A549 (cell line): Measurements from ENCODE around the gene SNUPN. TPM values are rescaled to one million over a fixed set of nuclear protein-coding genes. Genes with fewer than 3 reads are reported as not detected.
A peak's percentile ranks its signal among the peaks of the same experiment; 100 is the strongest.

ENCODE experiments used
- ATAC-seq, 2 experiments: fragments of 200-7000 bp in 1 of 2; fragments of >200 bp in 1 of 2; cut with Nextera tagmentation in 1 of 2; cut with Tn5 transposase in 1 of 2; 3 replicates each; pipeline versions ENCODE4 v1.8.0 to v1.9.1; 2018 to 2020; ENCODE audit warnings: mild to moderate bottlenecking in 1 of 2, moderate library complexity in 1 of 2
- CTCF ChIA-PET: fragments of 300-600 bp; sonication (Branson Sonifier 250); formaldehyde crosslinking; extraction: SDS; loops from one replicate; lab custom pipeline; 2021; ENCODE audit warnings: antibody characterized with exemption, inconsistent platforms; lab: Yijun Ruan, JAX
- POLR2A ChIA-PET: fragments of 350-600 bp; formaldehyde crosslinking; extraction: SDS; loops from one replicate; lab custom pipeline; 2021; ENCODE audit warnings: antibody characterized with exemption, inconsistent platforms; lab: Yijun Ruan, JAX
- DNase-seq, 2 experiments: peaks; one replicate each; pipeline versions ENCODE4 v3.0.0 to v3.0.0-alpha.2; 2011 to 2016; ENCODE audit warnings: low read depth in 1 of 2, low spot score in 1 of 2
- FAIRE-seq: peaks from 2 replicates; lab custom pipeline; 2011; peaks lifted over from hg19 to GRCh38; lab: Jason Lieb, UNC
- H3K27ac ChIP-seq, 2 experiments: fragments of >200 bp; sonication (Bioruptor Twin); formaldehyde crosslinking; 3 replicates each; pipeline ENCODE4 v1.5.1; 2016 to 2017
- H3K4me1 ChIP-seq: fragments of >200 bp; sonication (Bioruptor Twin); formaldehyde crosslinking; 3 replicates; pipeline ENCODE4 v1.6.1; 2016
- H3K4me2 ChIP-seq: fragments of >200 bp; sonication (Bioruptor Twin); formaldehyde crosslinking; 3 replicates; pipeline ENCODE4 v1.6.1; 2016
- H3K4me3 ChIP-seq: fragments of >200 bp; sonication (Bioruptor Twin); formaldehyde crosslinking; 3 replicates; pipeline ENCODE4 v1.5.1; 2016
- H3K9me3 ChIP-seq: fragments of >200 bp; sonication (Bioruptor Twin); formaldehyde crosslinking; 3 replicates; pipeline ENCODE4 v1.6.1; 2016
- CHD4 ChIP-seq: fragments of 200-600 bp; sonication (generic); IDR thresholded peaks from 2 replicates; pipeline ENCODE4 v1.6.1; 2016; ENCODE audit warnings: antibody characterized with exemption, mild to moderate bottlenecking, borderline replicate concordance
- EHF ChIP-seq: fragments of 250-450 bp; sonication (Bioruptor Pico); IDR thresholded peaks from 2 replicates; pipeline ENCODE4 v1.5.0; 2020; ENCODE audit warnings: mild to moderate bottlenecking
- EP300 ChIP-seq, 2 experiments: fragments of >200 bp; sonication (Bioruptor Twin); formaldehyde crosslinking; IDR thresholded peaks; 2 replicates in 1 of 2; 3 replicates in 1 of 2; pipeline ENCODE4 v1.6.1; 2016 to 2017
- FOXS1 ChIP-seq: fragments of 250-450 bp; sonication (Bioruptor Pico); IDR thresholded peaks from 2 replicates; pipeline ENCODE4 v1.5.0; 2020; ENCODE audit warnings: mild to moderate bottlenecking, moderate library complexity
- HEYL ChIP-seq: fragments of 250-450 bp; sonication (Bioruptor Pico); IDR thresholded peaks from 2 replicates; pipeline ENCODE4 v1.8.0; 2021; ENCODE audit warnings: mild to moderate bottlenecking, moderate library complexity
- HOXB5 ChIP-seq: fragments of 250-450 bp; sonication (Bioruptor Pico); IDR thresholded peaks from 2 replicates; pipeline ENCODE4 v1.5.0; 2020; ENCODE audit warnings: mild to moderate bottlenecking, moderate library complexity
- JUN ChIP-seq, 2 experiments: fragments of >200 bp; sonication (Bioruptor Twin); formaldehyde crosslinking; IDR thresholded peaks; 2 replicates in 1 of 2; 3 replicates in 1 of 2; pipeline ENCODE4 v1.6.1; 2016 to 2017
- KDM1A ChIP-seq: fragments of 200-600 bp; sonication (generic); IDR thresholded peaks from 2 replicates; pipeline ENCODE4 v1.6.1; 2016; ENCODE audit warnings: low read depth, mild to moderate bottlenecking
- KDM5A ChIP-seq: fragments of 200-600 bp; sonication (generic); IDR thresholded peaks from 2 replicates; pipeline ENCODE4 v1.6.1; 2016; ENCODE audit warnings: antibody characterized with exemption, mild to moderate bottlenecking
- MAFK ChIP-seq: fragments of 450-650 bp; IDR thresholded peaks from 2 replicates; pipeline ENCODE4 v1.6.1; 2014; ENCODE audit not compliant: partially characterized antibody
- MAZ ChIP-seq: fragments of 150-350 bp; IDR thresholded peaks from 2 replicates; pipeline ENCODE4 v1.6.1; 2014; ENCODE audit warnings: antibody characterized with exemption, low read depth, low read length, borderline replicate concordance
- MYC ChIP-seq: IDR thresholded peaks from 2 replicates; pipeline ENCODE4 v1.6.1; 2012; ENCODE audit warnings: mild to moderate bottlenecking, inconsistent platforms, low read length, improper control_type of control experiment, borderline replicate concordance
- NPAS2 ChIP-seq: fragments of 250-450 bp; sonication (Bioruptor Pico); IDR thresholded peaks from 2 replicates; pipeline ENCODE4 v1.8.0; 2022; ENCODE audit warnings: mild to moderate bottlenecking, moderate library complexity, borderline replicate concordance
- PHF8 ChIP-seq: fragments of 200-600 bp; sonication (generic); IDR thresholded peaks from 2 replicates; pipeline ENCODE4 v1.6.1; 2016; ENCODE audit warnings: low read depth, mild to moderate bottlenecking, antibody characterized with exemption, moderate library complexity, borderline replicate concordance
- RARB ChIP-seq: fragments of 250-450 bp; sonication (Bioruptor Pico); IDR thresholded peaks from 2 replicates; pipeline ENCODE4 v1.8.0; 2021; ENCODE audit warnings: mild to moderate bottlenecking, moderate library complexity
- RFX5 ChIP-seq: fragments of 450-650 bp; IDR thresholded peaks from 2 replicates; pipeline ENCODE4 v1.7.1; 2014; ENCODE audit warnings: antibody characterized with exemption, mild to moderate bottlenecking, moderate library complexity
- SMC3 ChIP-seq: fragments of >200 bp; sonication (Bioruptor Twin); formaldehyde crosslinking; IDR thresholded peaks from 3 replicates; pipeline ENCODE4 v1.6.1; 2018; ENCODE audit warnings: inconsistent platforms
- SREBF2 ChIP-seq: fragments of 450-650 bp; IDR thresholded peaks from 2 replicates; pipeline ENCODE4 v1.6.1; 2014; ENCODE audit warnings: mild to moderate bottlenecking, moderate library complexity
- ZC3H11A ChIP-seq: fragments of 450-650 bp; IDR thresholded peaks from 2 replicates; pipeline ENCODE4 v1.6.1; 2014; ENCODE audit warnings: antibody characterized with exemption, mild to moderate bottlenecking
- ZNF302 ChIP-seq: fragments of 250-450 bp; sonication (Bioruptor Pico); IDR thresholded peaks from 2 replicates; pipeline ENCODE4 v1.9.0; 2021; ENCODE audit warnings: inconsistent platforms, mild to moderate bottlenecking, moderate library complexity
- WGBS: methylation state at CpG from one replicate; pipeline ENCODE4 v1.1.6; 2017; ENCODE audit errors: missing lambda C conversion rate; 5-methylcytosine and 5-hydroxymethylcytosine counted together
- polyA plus RNA-seq, 4 experiments: library from polyadenylated mRNA; depleted of rRNA in 3 of 4; stranded (reverse); fragments of >200 nt; fragmentation: RNase III in 1 of 4; extraction: RNeasy Plus Mini Kit Qiagen cat#74134 plus additional on column Dnase treatment in 1 of 4; gene quantifications; 2 replicates in 3 of 4; 3 replicates in 1 of 4; pipeline ENCODE4 v1.2.3, GENCODE V29; 2011 to 2017
- TF ChIP-seq, protein P1 (sequence below): fragments of >200 bp; sonication (Bioruptor Twin); formaldehyde crosslinking; IDR thresholded peaks from 3 replicates; pipeline ENCODE4 v1.5.1; 2016
- TF ChIP-seq, protein P2 (sequence below): IDR thresholded peaks from 2 replicates; pipeline ENCODE4 v1.6.1; 2012; ENCODE audit warnings: low read depth, borderline replicate concordance
- TF ChIP-seq, protein P3 (sequence below): fragments of 200-600 bp; sonication (generic); IDR thresholded peaks from 2 replicates; pipeline ENCODE4 v1.6.1; 2016; ENCODE audit warnings: antibody characterized with exemption, mild to moderate bottlenecking, moderate library complexity
- TF ChIP-seq, protein P4 (sequence below): fragments of 250-450 bp; sonication (Bioruptor Pico); IDR thresholded peaks from 2 replicates; pipeline ENCODE4 v1.5.0; 2021; ENCODE audit warnings: mild to moderate bottlenecking, moderate library complexity, borderline replicate concordance

The SNUPN gene
- polyA plus RNA-seq, 2 of the 4 experiments (the other 2 are of a cell fraction): 29.2 to 38.5 TPM

DNA sequence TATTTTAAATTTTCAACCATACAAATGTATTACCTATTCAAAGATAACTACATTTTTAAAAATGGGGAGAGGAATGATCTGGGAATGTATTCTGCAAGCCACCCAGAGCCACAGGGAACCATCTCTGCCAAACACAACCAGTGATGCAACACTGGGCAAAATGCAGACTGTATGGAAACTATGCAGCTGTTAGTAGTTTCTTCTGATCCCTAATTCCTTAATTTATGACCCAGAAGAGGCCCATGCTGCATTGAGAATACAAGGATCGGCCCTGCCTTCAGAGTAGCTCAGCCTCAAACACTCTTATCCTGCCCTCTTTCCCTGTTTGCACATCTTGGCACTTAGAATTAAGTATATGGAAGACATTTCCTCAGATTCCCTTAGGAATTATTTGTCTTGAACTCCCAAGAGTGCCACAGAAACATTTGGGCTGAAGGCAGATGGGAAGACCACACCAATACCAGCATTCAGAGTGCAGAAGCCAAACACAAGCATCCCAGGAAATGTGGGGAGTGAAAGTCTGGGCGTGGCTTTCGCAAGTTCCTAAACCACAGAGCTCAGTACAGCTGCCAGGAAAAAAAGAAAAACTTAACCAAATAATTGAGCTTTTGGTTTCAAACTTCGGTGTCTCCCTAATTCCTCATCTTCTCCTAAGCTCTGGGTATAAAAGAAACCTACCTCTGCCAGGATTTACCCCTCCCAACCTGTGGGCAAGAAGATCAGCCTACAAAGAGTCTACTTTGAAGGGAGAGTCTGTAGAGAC, 5.3 kb downstream of the SNUPN start:
- peak overlapping the region in 1 of 2 experiments; percentile 61; a peak in 2 of 6 replicates for H3K27ac ChIP-seq
- no peak overlapping the region for H3K4me3 ChIP-seq
- peak overlapping the region; percentile 1; the same call in 1 of the 3 replicates for H3K4me2 ChIP-seq
- H3K9me3 ChIP-seq: no peaks in the 10 kb centered on the region
- peaks cover 16% of the 10 kb centered on the region; the same call in 2 of the 3 replicates for H3K4me1 ChIP-seq
- FAIRE-seq: no peak
- WGBS: 86% methylated on average over 4 of the region's 4 CpGs
- ATAC-seq: no peak
- CTCF ChIA-PET: interaction anchor here (0.6 to 3.8 kb wide), 11 partner anchors 15 to 254 kb away, joined by 3 to 22 read pairs (median 7); partner anchors contain the start of genes IMP3, MAN2C1, PTPN9 and SNX33
- TF ChIP-seq, protein P1, sequence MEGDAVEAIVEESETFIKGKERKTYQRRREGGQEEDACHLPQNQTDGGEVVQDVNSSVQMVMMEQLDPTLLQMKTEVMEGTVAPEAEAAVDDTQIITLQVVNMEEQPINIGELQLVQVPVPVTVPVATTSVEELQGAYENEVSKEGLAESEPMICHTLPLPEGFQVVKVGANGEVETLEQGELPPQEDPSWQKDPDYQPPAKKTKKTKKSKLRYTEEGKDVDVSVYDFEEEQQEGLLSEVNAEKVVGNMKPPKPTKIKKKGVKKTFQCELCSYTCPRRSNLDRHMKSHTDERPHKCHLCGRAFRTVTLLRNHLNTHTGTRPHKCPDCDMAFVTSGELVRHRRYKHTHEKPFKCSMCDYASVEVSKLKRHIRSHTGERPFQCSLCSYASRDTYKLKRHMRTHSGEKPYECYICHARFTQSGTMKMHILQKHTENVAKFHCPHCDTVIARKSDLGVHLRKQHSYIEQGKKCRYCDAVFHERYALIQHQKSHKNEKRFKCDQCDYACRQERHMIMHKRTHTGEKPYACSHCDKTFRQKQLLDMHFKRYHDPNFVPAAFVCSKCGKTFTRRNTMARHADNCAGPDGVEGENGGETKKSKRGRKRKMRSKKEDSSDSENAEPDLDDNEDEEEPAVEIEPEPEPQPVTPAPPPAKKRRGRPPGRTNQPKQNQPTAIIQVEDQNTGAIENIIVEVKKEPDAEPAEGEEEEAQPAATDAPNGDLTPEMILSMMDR: no peak
- no peak for TF ChIP-seq FOXS1
- TF ChIP-seq JUN (IDR thresholded peaks at IDR 0.05): no peak
- no peak for TF ChIP-seq MYC
- no peak for TF ChIP-seq RFX5
- TF ChIP-seq EP300 (IDR thresholded peaks at IDR 0.05): no peak
- TF ChIP-seq ZC3H11A: no peak
- TF ChIP-seq SREBF2: no peak
- no peak for TF ChIP-seq PHF8
- TF ChIP-seq, all 56 proteins: peak for 0
- POLR2A ChIA-PET: interaction anchor here (0.7 to 1.1 kb wide), 2 partner anchors 20 to 41 kb away, joined by 3 to 4 read pairs; partner anchors contain the start of genes IMP3 and PTPN9
- no peak for DNase-seq

DNA sequence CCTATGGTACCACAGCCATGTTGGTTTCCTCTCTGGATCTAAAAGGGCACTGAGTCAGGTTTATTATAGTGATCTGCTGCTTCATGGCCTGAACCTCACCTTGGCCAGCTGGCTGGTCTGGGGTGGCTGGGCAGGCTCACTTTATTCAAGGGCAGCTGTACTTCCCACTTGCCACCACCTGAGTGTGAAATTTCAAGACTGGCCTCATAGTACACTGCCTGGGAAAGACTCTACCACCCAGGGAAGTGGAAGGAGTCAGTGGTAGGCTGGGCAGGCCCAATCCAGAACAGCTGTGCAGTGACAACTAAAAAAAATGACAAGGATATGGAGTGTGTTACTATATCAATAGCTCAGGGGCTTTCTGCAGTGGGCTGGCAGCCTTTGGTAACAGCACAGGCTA, 8.8 kb downstream of the SNUPN start:
- Histone ChIP-seq H3K4me1 (peaks cover 13% of the 10 kb centered on the region; the same call in 2 of the 3 replicates), H3K9me3 (no peaks in the 10 kb centered on the region), H3K4me3 (no peak overlapping the region), H3K27ac (no peak overlapping the region), H3K4me2 (no peak overlapping the region)
- FAIRE-seq (no peak), ATAC-seq (peak; percentile 49 to 71; a peak in 5 of 6 replicates), DNase-seq (no peak)
- ChIA-PET CTCF (interaction anchor here (0.6 to 1.1 kb wide), 3 partner anchors 24 to 249 kb away, joined by 3 to 4 read pairs (median 3); no protein-coding TSS in a partner anchor), POLR2A (interaction anchor here (1.1 kb wide), 1 partner anchor 9 kb away, joined by 4 read pairs; the partner anchor contains the start of gene SNUPN)
- TF ChIP-seq EHF (no peak), MAZ (no peak), MAFK (no peak), KDM5A (no peak), JUN (IDR thresholded peaks at IDR 0.05) (no peak), HEYL (CRISPR knock-in tag) (no peak), ZNF302 (no peak), SMC3 (no peak), HOXB5 (CRISPR knock-in tag) (no peak), NPAS2 (no peak), KDM1A (no peak), RARB (CRISPR knock-in tag) (no peak), CHD4 (no peak), RFX5 (no peak)
- TF ChIP-seq, protein P2, sequence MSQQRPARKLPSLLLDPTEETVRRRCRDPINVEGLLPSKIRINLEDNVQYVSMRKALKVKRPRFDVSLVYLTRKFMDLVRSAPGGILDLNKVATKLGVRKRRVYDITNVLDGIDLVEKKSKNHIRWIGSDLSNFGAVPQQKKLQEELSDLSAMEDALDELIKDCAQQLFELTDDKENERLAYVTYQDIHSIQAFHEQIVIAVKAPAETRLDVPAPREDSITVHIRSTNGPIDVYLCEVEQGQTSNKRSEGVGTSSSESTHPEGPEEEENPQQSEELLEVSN: no peak
- TF ChIP-seq, protein P3, sequence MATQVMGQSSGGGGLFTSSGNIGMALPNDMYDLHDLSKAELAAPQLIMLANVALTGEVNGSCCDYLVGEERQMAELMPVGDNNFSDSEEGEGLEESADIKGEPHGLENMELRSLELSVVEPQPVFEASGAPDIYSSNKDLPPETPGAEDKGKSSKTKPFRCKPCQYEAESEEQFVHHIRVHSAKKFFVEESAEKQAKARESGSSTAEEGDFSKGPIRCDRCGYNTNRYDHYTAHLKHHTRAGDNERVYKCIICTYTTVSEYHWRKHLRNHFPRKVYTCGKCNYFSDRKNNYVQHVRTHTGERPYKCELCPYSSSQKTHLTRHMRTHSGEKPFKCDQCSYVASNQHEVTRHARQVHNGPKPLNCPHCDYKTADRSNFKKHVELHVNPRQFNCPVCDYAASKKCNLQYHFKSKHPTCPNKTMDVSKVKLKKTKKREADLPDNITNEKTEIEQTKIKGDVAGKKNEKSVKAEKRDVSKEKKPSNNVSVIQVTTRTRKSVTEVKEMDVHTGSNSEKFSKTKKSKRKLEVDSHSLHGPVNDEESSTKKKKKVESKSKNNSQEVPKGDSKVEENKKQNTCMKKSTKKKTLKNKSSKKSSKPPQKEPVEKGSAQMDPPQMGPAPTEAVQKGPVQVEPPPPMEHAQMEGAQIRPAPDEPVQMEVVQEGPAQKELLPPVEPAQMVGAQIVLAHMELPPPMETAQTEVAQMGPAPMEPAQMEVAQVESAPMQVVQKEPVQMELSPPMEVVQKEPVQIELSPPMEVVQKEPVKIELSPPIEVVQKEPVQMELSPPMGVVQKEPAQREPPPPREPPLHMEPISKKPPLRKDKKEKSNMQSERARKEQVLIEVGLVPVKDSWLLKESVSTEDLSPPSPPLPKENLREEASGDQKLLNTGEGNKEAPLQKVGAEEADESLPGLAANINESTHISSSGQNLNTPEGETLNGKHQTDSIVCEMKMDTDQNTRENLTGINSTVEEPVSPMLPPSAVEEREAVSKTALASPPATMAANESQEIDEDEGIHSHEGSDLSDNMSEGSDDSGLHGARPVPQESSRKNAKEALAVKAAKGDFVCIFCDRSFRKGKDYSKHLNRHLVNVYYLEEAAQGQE: no peak
- TF ChIP-seq, protein P4, sequence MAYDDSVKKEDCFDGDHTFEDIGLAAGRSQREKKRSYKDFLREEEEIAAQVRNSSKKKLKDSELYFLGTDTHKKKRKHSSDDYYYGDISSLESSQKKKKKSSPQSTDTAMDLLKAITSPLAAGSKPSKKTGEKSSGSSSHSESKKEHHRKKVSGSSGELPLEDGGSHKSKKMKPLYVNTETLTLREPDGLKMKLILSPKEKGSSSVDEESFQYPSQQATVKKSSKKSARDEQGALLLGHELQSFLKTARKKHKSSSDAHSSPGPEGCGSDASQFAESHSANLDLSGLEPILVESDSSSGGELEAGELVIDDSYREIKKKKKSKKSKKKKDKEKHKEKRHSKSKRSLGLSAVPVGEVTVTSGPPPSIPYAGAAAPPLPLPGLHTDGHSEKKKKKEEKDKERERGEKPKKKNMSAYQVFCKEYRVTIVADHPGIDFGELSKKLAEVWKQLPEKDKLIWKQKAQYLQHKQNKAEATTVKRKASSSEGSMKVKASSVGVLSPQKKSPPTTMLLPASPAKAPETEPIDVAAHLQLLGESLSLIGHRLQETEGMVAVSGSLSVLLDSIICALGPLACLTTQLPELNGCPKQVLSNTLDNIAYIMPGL: no peak
- TF ChIP-seq, protein P1: no peak
